HL-60 (cell line): ENCODE data around the gene TBX15.

Experiments
- GABPA ChIP-seq: IDR thresholded peaks from 2 replicates; pipeline ENCODE4 v1.6.1; 2012; ENCODE audit warnings: low read depth
- POLR2AphosphoS5 ChIP-seq: IDR thresholded peaks from 2 replicates; pipeline ENCODE4 v1.6.1; 2012; ENCODE audit warnings: low read depth
- REST ChIP-seq: IDR thresholded peaks from 2 replicates; pipeline ENCODE4 v1.6.1; 2012; ENCODE audit warnings: low read depth; ENCODE audit not compliant: insufficient replicate concordance
- SPI1 ChIP-seq: IDR thresholded peaks from 2 replicates; pipeline ENCODE4 v1.6.1; 2012; ENCODE audit warnings: low read depth, mild to moderate bottlenecking, borderline replicate concordance
- TF ChIP-seq, protein P1 (sequence below): IDR thresholded peaks from one replicate; pipeline ENCODE4 v1.5.1; 2011; ENCODE audit warnings: low read length, control low read depth, inconsistent platforms; ENCODE audit not compliant: insufficient read depth

GRCh38 chr1:118987468-118988185 lies 516 bp downstream of the TBX15 start:
- no peak for TF ChIP-seq POLR2AphosphoS5
- TF ChIP-seq, protein P1, sequence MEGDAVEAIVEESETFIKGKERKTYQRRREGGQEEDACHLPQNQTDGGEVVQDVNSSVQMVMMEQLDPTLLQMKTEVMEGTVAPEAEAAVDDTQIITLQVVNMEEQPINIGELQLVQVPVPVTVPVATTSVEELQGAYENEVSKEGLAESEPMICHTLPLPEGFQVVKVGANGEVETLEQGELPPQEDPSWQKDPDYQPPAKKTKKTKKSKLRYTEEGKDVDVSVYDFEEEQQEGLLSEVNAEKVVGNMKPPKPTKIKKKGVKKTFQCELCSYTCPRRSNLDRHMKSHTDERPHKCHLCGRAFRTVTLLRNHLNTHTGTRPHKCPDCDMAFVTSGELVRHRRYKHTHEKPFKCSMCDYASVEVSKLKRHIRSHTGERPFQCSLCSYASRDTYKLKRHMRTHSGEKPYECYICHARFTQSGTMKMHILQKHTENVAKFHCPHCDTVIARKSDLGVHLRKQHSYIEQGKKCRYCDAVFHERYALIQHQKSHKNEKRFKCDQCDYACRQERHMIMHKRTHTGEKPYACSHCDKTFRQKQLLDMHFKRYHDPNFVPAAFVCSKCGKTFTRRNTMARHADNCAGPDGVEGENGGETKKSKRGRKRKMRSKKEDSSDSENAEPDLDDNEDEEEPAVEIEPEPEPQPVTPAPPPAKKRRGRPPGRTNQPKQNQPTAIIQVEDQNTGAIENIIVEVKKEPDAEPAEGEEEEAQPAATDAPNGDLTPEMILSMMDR = no peak
- TF ChIP-seq SPI1 = no peak
- TF ChIP-seq GABPA = no peak
- no peak for TF ChIP-seq REST
